Measurements from ENCODE around the gene MUL1. TPM values are rescaled to one million over a fixed set of nuclear protein-coding genes. Genes with fewer than 3 reads are reported as not detected.

Gene MUL1
- total and polyA plus RNA-seq, 8 donors, result 3.7 to 53.1 (median 12.9) TPM

- Histone ChIP-seq H3K9me3 (no peaks in the 10 kb centered on the region), H3K27ac (no peak overlapping the region), H3K4me3 (no peak overlapping the region), H3K27me3 (peaks cover 0 to 71% (median 14%) of the 10 kb centered on the region in 3 donors), H3K36me3 (no peaks in the 10 kb centered on the region), H3K4me1 (peaks cover 15 to 31% (median 23%) of the 10 kb centered on the region in 4 donors)
- TF ChIP-seq POLR2A (IDR thresholded peaks at IDR 0.05), result no peak
- TF ChIP-seq EP300 (IDR thresholded peaks at IDR 0.05), result no peak
- no peak for TF ChIP-seq CTCF (IDR thresholded peaks at IDR 0.05)
- TF ChIP-seq POLR2AphosphoS5 (IDR thresholded peaks at IDR 0.05), result no peak
- peak; percentile 50 to 91 for DNase-seq
- 28 to 38% (median 31%) methylated on average over 22 to 28 of the region's 28 CpGs for whole genome bisulfite sequencing, 5 donors
- intact Hi-C loops (cut with DNase I; ENCODE audit: low total_unique reads), result no loop called here
Measured at GRCh38 chr1:20472860-20473711, 34.9 kb downstream of the MUL1 start.

GRCh38 chr1:20472121-20472520 is 35.8 kb downstream of the MUL1 start:
- DNase-seq, result no peak
- TF ChIP-seq CTCF (IDR thresholded peaks at IDR 0.05) (no peak), POLR2AphosphoS5 (IDR thresholded peaks at IDR 0.05) (no peak), POLR2A (IDR thresholded peaks at IDR 0.05) (no peak), EP300 (IDR thresholded peaks at IDR 0.05) (no peak)
- intact Hi-C loops (cut with DNase I; ENCODE audit: low total_unique reads), result no loop called here
- no peaks in the 10 kb centered on the region for H3K36me3 ChIP-seq
- H3K4me1 ChIP-seq, result peaks cover 12 to 22% (median 17%) of the 10 kb centered on the region in 4 donors
- no peak overlapping the region for H3K4me3 ChIP-seq
- 86 to 94% (median 94%) methylated on average over 4 of the region's 4 CpGs for WGBS, 5 donors
- H3K9me3 ChIP-seq, result no peaks in the 10 kb centered on the region
- H3K27me3 ChIP-seq, result peaks cover 0 to 72% (median 9%) of the 10 kb centered on the region in 3 donors
- no peak overlapping the region for H3K27ac ChIP-seq

GRCh38 chr1:20470194-20470593 is 37.8 kb downstream of the MUL1 start:
- Histone ChIP-seq H3K36me3 (no peaks in the 10 kb centered on the region), H3K4me1 (peaks cover 0 to 8% (median 4%) of the 10 kb centered on the region in 4 donors), H3K27me3 (peaks cover 0 to 68% (median 0%) of the 10 kb centered on the region in 3 donors), H3K4me3 (no peak overlapping the region), H3K9me3 (no peaks in the 10 kb centered on the region), H3K27ac (no peak overlapping the region)
- 48 to 61% (median 56%) methylated on average over 3 of the region's 3 CpGs for WGBS, 5 donors
- TF ChIP-seq POLR2A (IDR thresholded peaks at IDR 0.05) (no peak), POLR2AphosphoS5 (IDR thresholded peaks at IDR 0.05) (no peak), CTCF (IDR thresholded peaks at IDR 0.05) (no peak), EP300 (IDR thresholded peaks at IDR 0.05) (no peak)
- intact Hi-C loops (cut with DNase I; ENCODE audit: low total_unique reads), result no loop called here
- DNase-seq, result peak in 1 of 2 donors; percentile 36

GRCh38 chr1:20469406-20470076 is 38.4 kb downstream of the MUL1 start:
- intact Hi-C loops (cut with DNase I; ENCODE audit: low total_unique reads), result no loop called here
- H3K27ac ChIP-seq, result no peak overlapping the region

More at GRCh38 chr1:20469406-20470076, 38.4 kb downstream of the MUL1 start:
- 67 to 100% (median 86%) methylated on average over 1 of the region's 1 CpG for WGBS, 5 donors
- no peaks in the 10 kb centered on the region for H3K36me3 ChIP-seq
- DNase-seq, result no peak
- H3K27me3 ChIP-seq, result peaks cover 0 to 65% (median 0%) of the 10 kb centered on the region in 3 donors
- H3K4me3 ChIP-seq, result no peak overlapping the region
- H3K9me3 ChIP-seq, result no peaks in the 10 kb centered on the region
- TF ChIP-seq EP300 (IDR thresholded peaks at IDR 0.05), result no peak
- TF ChIP-seq POLR2A (IDR thresholded peaks at IDR 0.05), result no peak
- TF ChIP-seq CTCF (IDR thresholded peaks at IDR 0.05), result peak in 1 of 7 experiments; percentile 9
- no peak for TF ChIP-seq POLR2AphosphoS5 (IDR thresholded peaks at IDR 0.05)
- peaks cover 0 to 8% (median 4%) of the 10 kb centered on the region in 4 donors for H3K4me1 ChIP-seq
